Activated B cell treated with CpG ODN at 0.5 μM for 24 hours (primary cell): ENCODE results near the gene INTS13. TPM values are rescaled to one million over a fixed set of nuclear protein-coding genes. Genes with fewer than 3 reads are reported as not detected.

Experiments
- ATAC-seq: fragments of 200-7000 bp; cut with Tn5 transposase; one replicate; pipeline ENCODE4 v1.10.0; 2021; ENCODE audit warnings: low read depth, mild to moderate bottlenecking, moderate library complexity
- CTCF ChIA-PET: fragments of 350-600 bp; sonication (Branson Sonifier 250); formaldehyde crosslinking; loops from one replicate; lab custom pipeline; 2021; ENCODE audit warnings: antibody characterized with exemption; lab: Charles Lee
- POLR2A ChIA-PET: fragments of 350-600 bp; sonication (Branson Sonifier 250); formaldehyde crosslinking; loops from one replicate; lab custom pipeline; 2021; ENCODE audit warnings: antibody characterized with exemption; lab: Charles Lee
- DNase-seq: peaks from one replicate; pipeline ENCODE4 v3.0.0; 2022
- H3K27ac Mint-ChIP-seq: one replicate; pipeline ENCODE4 v1.8.0; 2020; ENCODE audit warnings: mixed read lengths
- H3K27me3 Mint-ChIP-seq: one replicate; pipeline ENCODE4 v1.8.0; 2021; ENCODE audit warnings: mixed read lengths
- H3K36me3 Mint-ChIP-seq: one replicate; pipeline ENCODE4 v1.8.0; 2021; ENCODE audit warnings: low read depth, mixed read lengths
- H3K4me1 Mint-ChIP-seq: one replicate; pipeline ENCODE4 v1.8.0; 2021; ENCODE audit warnings: mixed read lengths
- H3K4me3 Mint-ChIP-seq: one replicate; pipeline ENCODE4 v1.8.0; 2020; ENCODE audit warnings: mild to moderate bottlenecking, mixed read lengths
- H3K9me3 Mint-ChIP-seq: one replicate; pipeline ENCODE4 v1.8.0; 2020; ENCODE audit warnings: mixed read lengths
- intact Hi-C: fragments of 100-400 bp; cut with micrococcal nuclease; formaldehyde crosslinking; loops from one replicate; pipeline ENCODE4 v1.15.1; 2024
- total RNA-seq: library from RNA; stranded (reverse); gene quantifications from 2 replicates; pipeline ENCODE4 v1.2.3, GENCODE V29; 2022
- TF ChIP-seq, protein P1 (sequence below): fragments of 200-600 bp; IDR thresholded peaks from one replicate; pipeline ENCODE4 v1.8.0; 2022; ENCODE audit warnings: antibody characterized with exemption, mild to moderate bottlenecking

INTS13 gene
- total RNA-seq, 1 donor from 2014 or later, result 25.0 TPM

GRCh38 chr12:26870491-26871419, 67.0 kb downstream of the INTS13 start:
- H3K36me3 Mint-ChIP-seq, result no peaks in the 10 kb centered on the region
- H3K4me1 Mint-ChIP-seq, result peaks cover 14% of the 10 kb centered on the region
- ChIA-PET CTCF (interaction anchor here (0.8 to 2.9 kb wide), 2 partner anchors 8 to 14 kb away, joined by 3 to 11 read pairs; no protein-coding TSS in a partner anchor), POLR2A (no interaction called here)
- H3K4me3 Mint-ChIP-seq, result no peak overlapping the region
- no peaks in the 10 kb centered on the region for H3K9me3 Mint-ChIP-seq
- intact Hi-C loops, result no loop called here
- TF ChIP-seq, protein P1, sequence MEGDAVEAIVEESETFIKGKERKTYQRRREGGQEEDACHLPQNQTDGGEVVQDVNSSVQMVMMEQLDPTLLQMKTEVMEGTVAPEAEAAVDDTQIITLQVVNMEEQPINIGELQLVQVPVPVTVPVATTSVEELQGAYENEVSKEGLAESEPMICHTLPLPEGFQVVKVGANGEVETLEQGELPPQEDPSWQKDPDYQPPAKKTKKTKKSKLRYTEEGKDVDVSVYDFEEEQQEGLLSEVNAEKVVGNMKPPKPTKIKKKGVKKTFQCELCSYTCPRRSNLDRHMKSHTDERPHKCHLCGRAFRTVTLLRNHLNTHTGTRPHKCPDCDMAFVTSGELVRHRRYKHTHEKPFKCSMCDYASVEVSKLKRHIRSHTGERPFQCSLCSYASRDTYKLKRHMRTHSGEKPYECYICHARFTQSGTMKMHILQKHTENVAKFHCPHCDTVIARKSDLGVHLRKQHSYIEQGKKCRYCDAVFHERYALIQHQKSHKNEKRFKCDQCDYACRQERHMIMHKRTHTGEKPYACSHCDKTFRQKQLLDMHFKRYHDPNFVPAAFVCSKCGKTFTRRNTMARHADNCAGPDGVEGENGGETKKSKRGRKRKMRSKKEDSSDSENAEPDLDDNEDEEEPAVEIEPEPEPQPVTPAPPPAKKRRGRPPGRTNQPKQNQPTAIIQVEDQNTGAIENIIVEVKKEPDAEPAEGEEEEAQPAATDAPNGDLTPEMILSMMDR, result no peak
- no peak overlapping the region for H3K27ac Mint-ChIP-seq
- ATAC-seq (no peak), DNase-seq (no peak)
- no peaks in the 10 kb centered on the region for H3K27me3 Mint-ChIP-seq

DNA sequence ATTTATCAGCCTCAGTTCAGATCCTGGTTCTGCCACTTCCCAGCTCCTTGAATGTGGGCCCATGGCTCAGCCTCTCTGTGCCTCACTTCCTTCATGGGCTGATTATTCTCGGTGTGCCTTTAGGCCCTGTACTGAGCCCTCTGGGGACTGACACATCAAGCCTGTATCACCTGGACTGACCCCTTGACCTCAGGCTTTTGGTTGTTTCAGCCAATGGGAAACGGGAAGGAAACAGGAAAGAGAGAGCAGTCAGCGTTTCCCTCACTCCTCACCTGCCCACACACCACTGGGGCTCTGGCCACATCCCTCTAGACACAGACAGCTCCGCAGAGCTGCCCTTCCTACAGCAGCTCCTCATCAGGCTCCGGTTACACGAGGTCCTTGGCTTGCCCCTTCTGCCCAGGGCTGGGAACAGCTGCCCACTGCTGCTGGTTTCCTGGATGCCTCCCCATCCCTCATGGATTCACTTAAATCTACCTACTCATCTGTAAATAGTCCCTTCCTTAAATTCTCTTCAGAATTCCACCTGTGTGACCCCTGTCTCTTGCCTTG, 67.8 kb downstream of the INTS13 start:
- intact Hi-C loops, result no loop called here
- Mint-ChIP-seq H3K9me3 (no peaks in the 10 kb centered on the region), H3K27ac (no peak overlapping the region), H3K4me3 (no peak overlapping the region), H3K27me3 (no peaks in the 10 kb centered on the region), H3K4me1 (peaks cover 14% of the 10 kb centered on the region), H3K36me3 (no peaks in the 10 kb centered on the region)
- ATAC-seq (no peak), DNase-seq (no peak)
- TF ChIP-seq, protein P1, result no peak
- ChIA-PET POLR2A (no interaction called here), CTCF (interaction anchor here (2.9 kb wide), 1 partner anchor 15 kb away, joined by 11 read pairs; no protein-coding TSS in a partner anchor)

GRCh38 chr12:26869104-26869494, 68.7 kb downstream of the INTS13 start:
- CTCF ChIA-PET, result interaction anchor here (2.9 kb wide), 1 partner anchor 16 kb away, joined by 11 read pairs; no protein-coding TSS in a partner anchor
- Mint-ChIP-seq H3K4me3 (no peak overlapping the region), H3K9me3 (no peaks in the 10 kb centered on the region), H3K4me1 (peaks cover 9% of the 10 kb centered on the region), H3K36me3 (no peaks in the 10 kb centered on the region), H3K27me3 (no peaks in the 10 kb centered on the region), H3K27ac (no peak overlapping the region)
- intact Hi-C loops, result no loop called here
- DNase-seq (no peak), ATAC-seq (no peak)
- POLR2A ChIA-PET, result no interaction called here
- TF ChIP-seq, protein P1, result no peak

- Mint-ChIP-seq H3K9me3 (no peaks in the 10 kb centered on the region), H3K27ac (no peak overlapping the region), H3K27me3 (no peaks in the 10 kb centered on the region), H3K4me1 (peaks cover 9% of the 10 kb centered on the region), H3K36me3 (no peaks in the 10 kb centered on the region), H3K4me3 (no peak overlapping the region)
- POLR2A ChIA-PET, result interaction anchor here (0.6 kb wide), 1 partner anchor 8 kb away, joined by 5 read pairs; no protein-coding TSS in a partner anchor
- intact Hi-C loops, result no loop called here
- no peak for ATAC-seq
- DNase-seq, result no peak
- CTCF ChIA-PET, result interaction anchor here (2.9 kb wide), 1 partner anchor 17 kb away, joined by 11 read pairs; no protein-coding TSS in a partner anchor
- TF ChIP-seq, protein P1, result no peak
These were observed 69.2 kb downstream of the INTS13 start for GRCh38 chr12:26868447-26869103.
